Hematopoietic multipotent progenitor cell treated with erythropoietin and hydrocortisone succinate and interleukin-3 and kit ligand, for 6 days (in vitro differentiated cells): ENCODE data around the gene RHBG.
"Not testable (repeated sequence)": the region's sequence is repeated elsewhere in the genome, so short reads cannot be mapped to it uniquely, and the experiment has no call there.

Experiments
- DNase-seq: peaks from one replicate; pipeline ENCODE4 v3.0.0-alpha.2; 2015

The RHBG gene, protein sequence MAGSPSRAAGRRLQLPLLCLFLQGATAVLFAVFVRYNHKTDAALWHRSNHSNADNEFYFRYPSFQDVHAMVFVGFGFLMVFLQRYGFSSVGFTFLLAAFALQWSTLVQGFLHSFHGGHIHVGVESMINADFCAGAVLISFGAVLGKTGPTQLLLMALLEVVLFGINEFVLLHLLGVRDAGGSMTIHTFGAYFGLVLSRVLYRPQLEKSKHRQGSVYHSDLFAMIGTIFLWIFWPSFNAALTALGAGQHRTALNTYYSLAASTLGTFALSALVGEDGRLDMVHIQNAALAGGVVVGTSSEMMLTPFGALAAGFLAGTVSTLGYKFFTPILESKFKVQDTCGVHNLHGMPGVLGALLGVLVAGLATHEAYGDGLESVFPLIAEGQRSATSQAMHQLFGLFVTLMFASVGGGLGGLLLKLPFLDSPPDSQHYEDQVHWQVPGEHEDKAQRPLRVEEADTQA

DNA sequence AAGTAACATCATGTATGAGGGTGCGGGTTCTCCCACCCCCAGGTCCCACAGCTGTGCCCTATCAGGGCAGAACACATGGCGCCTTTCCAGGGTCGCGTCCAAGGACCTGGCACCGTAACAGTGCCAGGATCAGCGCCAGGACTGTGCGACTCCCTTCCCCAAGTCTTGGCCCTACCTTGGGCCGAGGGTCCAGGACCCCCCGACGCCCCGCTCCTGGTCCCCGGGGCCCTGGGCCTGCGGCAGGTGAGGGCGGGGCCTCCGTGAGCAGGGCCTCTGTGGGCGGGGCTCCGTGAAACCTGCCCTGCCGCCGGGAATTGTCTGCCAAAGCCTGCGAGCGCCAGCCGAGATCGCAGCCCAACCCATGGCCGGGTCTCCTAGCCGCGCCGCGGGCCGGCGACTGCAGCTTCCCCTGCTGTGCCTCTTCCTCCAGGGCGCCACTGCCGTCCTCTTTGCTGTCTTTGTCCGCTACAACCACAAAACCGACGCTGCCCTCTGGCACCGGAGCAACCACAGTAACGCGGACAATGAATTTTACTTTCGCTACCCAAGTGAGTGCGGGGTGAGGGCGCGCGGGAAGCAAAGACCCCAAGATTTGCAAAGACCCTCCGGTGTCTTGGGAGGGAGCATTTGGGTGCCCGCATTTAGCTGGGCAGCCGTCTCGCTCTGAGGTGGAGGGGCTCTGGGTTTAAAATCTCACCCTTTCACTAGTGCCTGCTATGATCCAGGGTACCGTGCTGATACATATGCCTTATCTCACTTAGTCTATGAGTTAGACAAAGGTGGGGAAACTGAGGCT, at the start of gene RHBG:
TSS of gene RHBG (plus strand) at position 323 of the 796 bp plus-strand sequence. CDS start at position 362, 39 bp downstream.
- peak; percentile 58 for DNase-seq

GRCh38 chr1:156319664-156320063, 49.3 kb upstream of the RHBG start:
- peak; percentile 67 for DNase-seq

DNA sequence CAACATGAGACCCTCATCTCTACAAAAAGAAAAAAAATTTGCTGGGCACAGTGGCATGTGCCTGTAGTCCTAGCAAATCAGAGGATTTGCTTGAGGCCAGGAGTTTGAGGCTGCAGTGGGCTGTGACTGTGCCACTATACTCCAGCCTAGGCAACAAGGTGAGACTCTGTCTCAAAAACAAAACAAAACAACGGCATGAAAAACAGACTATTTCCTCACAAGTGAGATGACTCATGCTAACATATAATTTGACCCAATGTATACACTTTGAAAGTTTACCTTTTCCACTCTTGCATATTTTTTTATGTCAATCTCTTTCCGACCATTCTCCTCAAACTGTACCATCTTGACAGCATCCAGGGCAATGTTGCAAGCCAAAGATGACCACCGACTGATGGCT, 48.5 kb upstream of the RHBG start:
- DNase-seq = no peak

- not testable (repeated sequence) for DNase-seq
Observed at GRCh38 chr1:156323179-156323578, 45.8 kb upstream of the RHBG start.

DNA sequence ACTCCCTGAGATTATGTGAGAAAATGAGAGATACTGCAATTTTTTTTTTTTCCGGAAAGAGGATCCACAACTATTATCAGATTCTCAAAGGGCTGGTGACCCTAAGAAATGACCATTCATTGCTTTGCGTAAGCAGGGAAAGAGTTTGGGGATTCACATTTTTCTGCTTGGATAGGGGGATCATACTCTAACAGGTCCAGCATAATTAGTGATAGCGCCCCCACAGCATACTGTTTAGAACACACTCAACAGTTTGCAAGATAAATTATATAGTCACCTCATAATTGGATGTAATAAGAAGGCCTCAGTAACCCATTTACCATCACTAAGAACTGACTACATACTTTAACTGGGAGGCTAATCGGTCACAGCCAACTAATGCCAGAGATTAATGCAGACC, 32.8 kb upstream of the RHBG start:
- DNase-seq = peak; percentile 79

GRCh38 chr1:156337052-156337887, 31.7 kb upstream of the RHBG start:
- no peak for DNase-seq

DNA sequence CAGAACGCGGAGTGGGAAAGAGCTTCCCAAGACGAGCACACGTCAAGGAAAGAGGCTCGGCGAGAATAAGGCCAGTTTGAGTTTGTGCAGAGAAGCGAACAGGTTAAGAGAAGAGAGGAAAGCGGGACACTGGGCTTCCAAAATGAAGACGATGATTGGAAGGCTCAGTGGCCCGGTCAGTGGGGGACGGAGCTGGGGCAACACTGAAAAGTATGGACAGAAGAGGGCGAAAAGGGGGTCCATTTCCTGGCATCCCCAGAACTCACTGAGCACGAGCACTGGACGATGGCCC, 31.2 kb upstream of the RHBG start:
- DNase-seq = no peak

DNA sequence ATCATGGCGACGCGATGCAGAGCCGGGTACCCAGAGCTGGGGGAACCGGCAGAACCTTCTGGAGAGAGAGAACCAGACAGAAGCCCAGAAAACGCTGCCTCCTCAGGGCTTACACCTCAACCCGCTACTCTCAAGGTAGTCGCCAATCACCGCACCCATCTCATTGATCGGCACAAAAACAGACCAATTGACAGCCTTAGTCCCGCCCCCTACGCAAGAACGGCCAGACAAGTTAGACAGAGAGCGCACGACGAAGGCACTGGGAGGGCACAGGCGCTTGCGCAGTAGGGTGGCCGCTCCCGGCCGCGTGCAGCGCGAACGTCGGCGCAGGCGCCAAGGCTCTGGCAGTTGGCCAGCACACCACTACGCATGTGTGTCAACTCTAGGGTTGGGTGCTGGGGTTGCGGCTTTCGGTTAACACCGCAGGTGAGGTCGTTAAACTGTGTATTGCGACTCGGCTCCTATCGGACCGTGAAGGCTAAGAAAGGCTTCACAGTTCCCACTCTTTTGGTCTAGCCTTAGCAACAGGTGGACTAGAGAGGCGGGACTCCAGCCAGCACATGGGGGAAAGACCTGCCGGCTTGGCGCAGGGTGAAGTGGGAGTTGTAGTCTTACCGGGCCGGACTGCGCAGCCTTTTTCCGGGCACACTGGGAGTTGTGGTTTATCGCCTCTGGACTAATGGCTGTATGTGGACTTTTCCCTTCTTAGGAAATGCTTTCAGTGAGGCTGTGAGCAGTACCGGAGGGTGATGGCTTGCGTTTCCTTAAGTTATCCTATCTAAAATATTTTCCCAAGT, 30.6 kb upstream of the RHBG start, which contains the start of the genes CCT3 and TSACC:
TSS of gene CCT3 (minus strand) at position 113 of the 797 bp plus-strand sequence. CDS start at position 5, 108 bp downstream.
TSS of gene TSACC (plus strand) at position 347 of the 797 bp plus-strand sequence. CDS start 1,232 bp downstream, outside the sequence.
- DNase-seq = peak; percentile 100

- DNase-seq = no peak
Observed at GRCh38 chr1:156342166-156342955, 26.6 kb upstream of the RHBG start.

DNA sequence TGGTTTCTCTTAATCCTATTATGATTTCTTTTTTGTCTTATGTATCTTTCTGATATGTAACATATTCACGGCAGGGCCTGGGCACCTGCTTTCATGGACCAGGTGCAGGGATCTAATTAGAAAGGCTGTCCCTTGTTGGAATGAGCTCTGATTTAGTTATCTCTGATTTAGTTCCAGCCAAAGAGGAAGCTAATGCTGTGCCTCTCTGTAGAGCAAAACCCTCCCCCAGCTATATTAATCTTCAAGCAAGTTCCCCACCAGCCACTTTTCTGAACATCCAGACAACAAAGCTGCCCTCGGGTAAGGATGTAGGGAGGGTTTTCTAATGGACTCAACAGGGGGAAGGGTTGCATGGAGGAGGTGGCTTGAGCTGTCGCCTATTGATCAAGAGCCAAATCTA, 24.6 kb upstream of the RHBG start:
- no peak for DNase-seq

DNA sequence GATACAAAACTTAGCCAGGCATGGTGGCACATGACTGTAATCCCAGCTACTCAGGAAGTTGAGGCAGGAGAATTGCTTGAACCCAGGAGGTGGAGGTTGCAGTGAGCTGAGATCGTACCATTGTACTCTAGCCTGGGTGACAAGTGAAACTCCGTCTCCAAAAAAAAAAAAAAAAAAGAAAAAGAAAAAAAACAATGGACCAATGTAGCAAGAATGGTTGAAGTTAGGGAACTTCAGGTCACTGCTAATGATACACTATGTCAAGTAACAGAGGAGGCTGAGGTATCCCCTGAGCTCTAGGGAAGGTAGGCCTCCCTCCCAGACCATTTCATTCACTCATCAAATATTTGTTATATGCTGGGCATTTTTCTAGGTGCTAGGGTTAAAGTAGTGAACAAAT, 23.0 kb upstream of the RHBG start:
- not testable (repeated sequence) for DNase-seq

DNA sequence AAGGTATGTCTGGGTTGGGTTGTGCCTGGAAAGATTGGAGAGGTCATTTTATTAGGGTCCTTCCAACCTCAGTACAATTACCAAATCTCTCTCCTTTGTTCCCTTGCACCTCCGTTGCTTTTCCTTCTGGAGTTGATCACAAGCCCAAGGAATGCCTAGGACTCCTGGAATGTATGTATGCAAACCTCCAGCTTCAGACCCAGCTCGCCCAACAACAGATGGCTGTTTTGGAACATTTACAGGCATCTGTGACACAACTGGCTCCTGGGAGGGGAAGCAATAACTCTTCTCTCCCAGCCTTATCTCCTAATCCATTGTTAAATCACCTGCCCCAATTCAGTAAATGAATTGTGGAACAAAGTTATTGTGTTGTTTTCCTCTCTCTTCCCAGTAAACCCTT, 22.4 kb upstream of the RHBG start:
- DNase-seq = no peak

- no peak for DNase-seq
Observed at GRCh38 chr1:156347331-156347730, 21.7 kb upstream of the RHBG start.

GRCh38 chr1:156352481-156352880, 16.5 kb upstream of the RHBG start:
- DNase-seq = not testable (repeated sequence)

DNA sequence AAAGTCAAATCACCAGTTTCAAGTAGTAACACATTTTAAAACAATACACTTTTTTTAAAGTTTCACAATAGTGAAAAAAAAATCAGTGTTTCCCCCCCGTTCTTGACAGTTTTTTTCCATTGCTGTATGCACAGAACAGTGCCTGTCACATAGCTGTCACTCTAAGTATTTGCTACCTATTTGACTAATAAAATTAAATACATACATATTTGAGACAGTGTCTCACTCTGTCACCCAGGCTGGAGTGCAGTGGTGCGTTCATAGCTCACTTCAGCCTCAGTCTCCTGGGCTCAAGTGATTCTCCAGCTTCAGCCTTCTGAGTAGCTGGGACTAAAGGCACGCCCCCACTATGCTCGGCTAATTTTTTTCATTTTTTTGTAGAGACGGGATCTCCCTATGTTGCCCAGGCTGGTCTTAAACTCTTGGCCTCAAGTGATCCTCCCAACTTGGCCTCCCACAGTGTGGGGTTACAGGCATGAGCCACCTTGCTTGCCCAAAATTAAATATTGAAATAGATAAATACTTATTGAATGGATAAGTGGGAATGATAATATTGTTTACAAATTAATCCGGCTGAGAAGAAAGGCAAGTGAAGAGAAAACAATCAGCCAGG, 12.6 kb upstream of the RHBG start:
- no peak for DNase-seq

DNA sequence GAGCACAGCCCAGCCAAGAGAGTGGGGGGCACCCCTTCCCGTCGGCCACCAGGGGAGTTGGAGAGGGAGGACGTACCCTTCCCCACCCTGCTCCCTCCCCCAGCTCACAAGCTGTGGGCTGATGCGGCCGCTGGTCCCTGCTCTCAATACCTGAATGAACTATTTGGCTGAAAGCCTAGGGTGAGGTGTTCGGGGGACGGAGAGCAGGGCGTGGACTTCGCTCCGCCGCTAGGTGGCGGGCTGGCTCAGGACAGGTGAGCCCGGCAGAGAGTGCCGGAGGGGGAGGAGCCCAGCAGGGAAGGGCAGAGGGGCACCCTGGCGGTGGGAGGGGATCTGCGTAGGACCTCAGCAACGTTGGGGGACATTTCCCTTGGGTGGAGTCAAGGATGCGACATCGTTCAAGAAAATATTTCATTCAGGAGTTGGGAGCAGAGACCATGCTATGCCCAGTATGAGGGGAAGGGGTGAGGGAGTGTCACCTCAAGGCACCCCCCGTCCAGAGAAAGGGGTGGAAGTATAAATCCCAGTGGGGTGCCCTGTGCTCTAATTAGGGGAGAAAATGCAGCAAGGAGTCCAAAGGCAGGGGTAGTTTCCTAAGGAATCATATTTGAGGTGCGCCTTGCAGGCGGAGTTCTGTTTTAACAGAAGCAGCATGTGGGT, 12.0 kb upstream of the RHBG start:
- peak; percentile 61 for DNase-seq

- no peak for DNase-seq
Observed at GRCh38 chr1:156357977-156358376, 11.0 kb upstream of the RHBG start.

DNA sequence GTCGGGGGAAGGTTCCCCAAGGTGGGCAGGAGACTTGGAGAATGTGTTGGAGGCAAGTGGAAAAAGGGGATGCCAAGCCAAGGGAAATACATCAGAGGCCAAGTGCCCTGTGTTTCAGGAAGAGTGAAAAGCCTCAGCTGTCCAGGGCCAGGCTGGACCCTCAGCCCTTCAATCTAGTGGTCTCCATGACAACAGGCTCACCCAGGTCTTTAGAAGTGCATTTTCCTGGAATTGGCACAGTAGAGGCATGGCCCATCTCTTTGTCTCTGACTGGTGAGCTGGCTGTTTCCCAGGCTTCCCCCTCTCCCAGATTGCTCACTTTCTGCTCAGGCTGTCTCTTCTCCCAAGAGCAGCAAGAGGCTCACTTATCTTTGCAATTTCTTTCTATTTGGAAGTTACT, 10.4 kb upstream of the RHBG start:
- DNase-seq = no peak

DNA sequence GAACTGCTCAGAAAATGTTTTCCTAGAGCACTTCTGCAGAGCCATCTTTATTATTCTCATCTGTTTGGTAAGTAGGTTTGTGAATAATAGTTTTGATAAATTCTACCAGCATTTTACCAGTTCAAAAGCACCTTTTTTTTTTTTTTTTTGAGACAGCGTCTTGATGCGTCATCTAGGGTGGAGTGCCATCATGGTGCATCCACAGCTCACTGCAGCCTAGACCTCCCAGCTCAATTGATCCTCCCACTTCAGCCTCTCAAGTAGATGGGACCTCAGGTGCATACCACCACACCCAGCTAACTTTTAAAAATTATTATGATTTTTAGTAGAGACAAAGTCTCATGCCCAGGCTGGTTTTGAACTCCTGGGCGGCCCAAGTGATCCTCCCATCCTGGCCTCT, 9.8 kb upstream of the RHBG start:
- DNase-seq = no peak

DNA sequence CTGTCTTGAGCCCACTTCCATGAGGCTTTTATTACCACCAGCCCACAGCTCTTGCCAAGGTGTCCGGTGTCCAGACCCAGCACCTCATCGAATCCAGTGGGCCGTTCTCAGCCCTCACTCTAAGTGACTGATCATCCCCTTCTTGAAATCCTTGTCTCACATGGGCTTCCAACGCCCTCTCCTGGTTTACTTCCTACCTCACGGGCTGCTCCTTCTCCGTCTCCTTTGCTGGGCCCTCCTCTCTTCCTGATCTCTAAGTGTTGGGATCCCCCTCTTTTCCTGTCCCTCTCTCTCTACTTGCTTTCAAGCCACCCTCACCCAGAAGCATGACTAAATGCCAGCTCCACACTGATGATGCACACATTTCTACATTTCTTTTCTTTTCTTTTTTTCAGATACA, 9.0 kb upstream of the RHBG start:
- DNase-seq = no peak
